Progenitor cell of endocrine pancreas (in vitro differentiated cells): ENCODE data around the gene NXF2. TPM values are rescaled to one million over a fixed set of nuclear protein-coding genes. Genes with fewer than 3 reads are reported as not detected.
"Not testable (repeated sequence)": the region's sequence is repeated elsewhere in the genome, so short reads cannot be mapped to it uniquely, and the experiment has no call there.

ENCODE experiments used
- DNase-seq: peaks from one replicate; pipeline ENCODE4 v3.0.0; 2021; ENCODE audit warnings: low spot score; ENCODE audit not compliant: unreplicated experiment
- H3K27ac Mint-ChIP-seq: 2 replicates; pipeline ENCODE4 v1.8.0; 2021; ENCODE audit warnings: mild to moderate bottlenecking, moderate library complexity, mixed read lengths
- H3K27me3 Mint-ChIP-seq: 2 replicates; pipeline ENCODE4 v1.8.0; 2021; ENCODE audit warnings: mixed read lengths
- H3K36me3 Mint-ChIP-seq: 2 replicates; pipeline ENCODE4 v1.8.0; 2022; ENCODE audit warnings: mixed read lengths; ENCODE audit not compliant: insufficient read depth
- H3K4me1 Mint-ChIP-seq: 2 replicates; pipeline ENCODE4 v1.8.0; 2021; ENCODE audit warnings: low read depth, mixed read lengths
- H3K4me3 Mint-ChIP-seq: 2 replicates; pipeline ENCODE4 v1.8.0; 2021; ENCODE audit warnings: low read depth, mild to moderate bottlenecking, moderate library complexity, mixed read lengths
- H3K9me3 Mint-ChIP-seq: 2 replicates; pipeline ENCODE4 v1.8.0; 2021; ENCODE audit warnings: low read depth, mixed read lengths
- CTCF ChIP-seq: fragments of 200-600 bp; sonication (generic); IDR thresholded peaks from one replicate; pipeline ENCODE4 v1.5.0; 2021; ENCODE audit warnings: antibody characterized with exemption, mild to moderate bottlenecking; ENCODE audit not compliant: unreplicated experiment
- long read RNA-seq: library from polyadenylated mRNA; unstranded; transcript quantifications from one replicate; pipeline ENCODE4 v2.0.0, GENCODE V29; 2020
- total RNA-seq: library from RNA; stranded (reverse); gene quantifications from 2 replicates; pipeline ENCODE4 v1.2.1, GENCODE V29; 2021

Gene NXF2
- 2.6 TPM in 1 of 2 replicates, not detected in the other for total RNA-seq
- long read RNA-seq, partial matches to known transcripts: 1 of 1 reads
- long read RNA-seq, other reads (novel, unspliced or antisense): 0 of 1 reads

GRCh38 chrX:102246893-102247292 lies at the start of gene NXF2:
TSS of gene NXF2 (plus strand) at chrX:102247167. CDS start at chrX:102307079, 59,912 bp downstream.
- H3K27ac Mint-ChIP-seq, H3K9me3 Mint-ChIP-seq, H3K4me1 Mint-ChIP-seq, DNase-seq, H3K27me3 Mint-ChIP-seq, H3K36me3 Mint-ChIP-seq, H3K4me3 Mint-ChIP-seq: not testable (repeated sequence)

- not testable (repeated sequence) for H3K36me3 Mint-ChIP-seq, H3K4me3 Mint-ChIP-seq, H3K4me1 Mint-ChIP-seq, H3K9me3 Mint-ChIP-seq, DNase-seq, H3K27me3 Mint-ChIP-seq, H3K27ac Mint-ChIP-seq
These were observed 39.0 kb upstream of the NXF2 start for GRCh38 chrX:102207940-102208339.

- H3K4me1 Mint-ChIP-seq, H3K27me3 Mint-ChIP-seq, H3K9me3 Mint-ChIP-seq, H3K27ac Mint-ChIP-seq, H3K36me3 Mint-ChIP-seq, H3K4me3 Mint-ChIP-seq, DNase-seq: not testable (repeated sequence)
These were observed 32.0 kb upstream of the NXF2 start, which contains the start of gene TCP11X1 for GRCh38 chrX:102214986-102215385. TSS of gene TCP11X1 (plus strand) at chrX:102215301.

GRCh38 chrX:102216497-102216896 lies 30.5 kb upstream of the NXF2 start:
- not testable (repeated sequence) for H3K27ac Mint-ChIP-seq, H3K9me3 Mint-ChIP-seq, H3K36me3 Mint-ChIP-seq, DNase-seq, H3K4me1 Mint-ChIP-seq, H3K27me3 Mint-ChIP-seq, H3K4me3 Mint-ChIP-seq

GRCh38 chrX:102235678-102236077 lies 11.3 kb upstream of the NXF2 start:
- not testable (repeated sequence) for H3K27me3 Mint-ChIP-seq, DNase-seq, H3K4me3 Mint-ChIP-seq, H3K4me1 Mint-ChIP-seq, H3K36me3 Mint-ChIP-seq, H3K27ac Mint-ChIP-seq, H3K9me3 Mint-ChIP-seq

- not testable (repeated sequence) for DNase-seq, H3K9me3 Mint-ChIP-seq, H3K36me3 Mint-ChIP-seq, H3K27me3 Mint-ChIP-seq, H3K27ac Mint-ChIP-seq, H3K4me3 Mint-ChIP-seq, H3K4me1 Mint-ChIP-seq
These were observed 6.7 kb upstream of the NXF2 start for GRCh38 chrX:102240265-102240664.

- H3K9me3 Mint-ChIP-seq, H3K36me3 Mint-ChIP-seq, H3K4me3 Mint-ChIP-seq, H3K27ac Mint-ChIP-seq, H3K4me1 Mint-ChIP-seq, DNase-seq, H3K27me3 Mint-ChIP-seq: not testable (repeated sequence)
These were observed 25.3 kb downstream of the NXF2 start for GRCh38 chrX:102272231-102272630.

- Mint-ChIP-seq H3K4me3 (no peak overlapping the region), H3K4me1 (no peaks in the 10 kb centered on the region), H3K36me3 (no peaks in the 10 kb centered on the region), H3K9me3 (peaks cover 15% of the 10 kb centered on the region), H3K27me3 (no peaks in the 10 kb centered on the region), H3K27ac (no peak overlapping the region)
- no peak for TF ChIP-seq CTCF
- DNase-seq: no peak
These were observed 91.2 kb downstream of the NXF2 start for GRCh38 chrX:102338162-102338561.

GRCh38 chrX:102339312-102340298 lies 92.6 kb downstream of the NXF2 start:
- peaks cover 18% of the 10 kb centered on the region for H3K9me3 Mint-ChIP-seq
- no peaks in the 10 kb centered on the region for H3K27me3 Mint-ChIP-seq
- no peak for DNase-seq
- no peak overlapping the region for H3K4me3 Mint-ChIP-seq
- H3K4me1 Mint-ChIP-seq: no peaks in the 10 kb centered on the region
- TF ChIP-seq CTCF: no peak
- H3K27ac Mint-ChIP-seq: no peak overlapping the region
- no peaks in the 10 kb centered on the region for H3K36me3 Mint-ChIP-seq
